HG02840 (cell line): Measurements from ENCODE around the gene ADAMTS18.
"Not testable (repeated sequence)": the region's sequence is repeated elsewhere in the genome, so short reads cannot be mapped to it uniquely, and the experiment has no call there.

ENCODE experiments used
- ATAC-seq: cut with Tn5 transposase; IDR thresholded peaks from one replicate; pipeline ENCODE4 v1.9.1; 2021; ENCODE audit warnings: mild to moderate bottlenecking, moderate library complexity, moderate number of reproducible peaks; ENCODE audit not compliant: unreplicated experiment, low FRiP score

The ADAMTS18 gene

DNA sequence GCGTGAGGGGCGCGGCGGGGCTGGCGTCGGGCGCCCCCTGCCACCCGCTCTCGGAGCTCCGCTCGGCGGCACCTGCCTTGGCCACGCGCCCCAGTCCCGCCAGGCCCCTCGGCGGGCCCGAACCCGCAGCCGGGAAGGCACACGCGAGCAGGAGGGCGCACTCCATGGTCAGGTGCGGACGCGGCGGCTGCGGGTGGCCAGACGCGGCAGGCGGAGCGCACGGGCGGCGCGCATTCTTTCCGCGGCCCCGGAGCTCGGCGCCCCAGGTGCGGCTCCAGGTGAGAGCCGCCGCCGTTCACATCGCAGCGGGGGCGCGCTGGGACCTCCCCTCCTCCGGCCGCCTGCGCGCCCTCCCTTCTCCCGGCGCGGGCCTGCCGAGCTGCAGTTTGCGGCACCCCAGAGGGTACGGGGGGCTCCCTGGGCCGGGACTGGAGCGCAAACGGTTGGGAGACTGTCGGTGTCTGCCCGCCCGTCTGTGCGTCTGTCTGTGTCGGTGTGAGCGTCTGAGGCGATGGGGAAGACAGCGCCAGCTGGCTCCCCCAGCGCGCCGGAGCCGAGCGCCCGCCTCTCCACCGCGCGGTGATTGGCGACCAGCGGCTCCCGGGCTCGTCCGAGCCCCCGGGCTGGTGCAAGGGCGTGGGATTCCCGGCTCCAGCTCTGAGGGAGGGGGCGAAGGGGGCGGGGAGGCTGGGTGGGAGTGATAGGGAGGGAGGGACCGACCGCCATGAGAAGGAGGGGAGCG lies at the start of gene ADAMTS18:
ADAMTS18 (minus strand) TSS at position 505 of the 742 bp plus-strand sequence; CDS start at position 166, 339 bp downstream.
- ATAC-seq = no peak

- no peak for ATAC-seq
These were observed 46.0 kb upstream of the ADAMTS18 start for GRCh38 chr16:77480681-77481315.

DNA sequence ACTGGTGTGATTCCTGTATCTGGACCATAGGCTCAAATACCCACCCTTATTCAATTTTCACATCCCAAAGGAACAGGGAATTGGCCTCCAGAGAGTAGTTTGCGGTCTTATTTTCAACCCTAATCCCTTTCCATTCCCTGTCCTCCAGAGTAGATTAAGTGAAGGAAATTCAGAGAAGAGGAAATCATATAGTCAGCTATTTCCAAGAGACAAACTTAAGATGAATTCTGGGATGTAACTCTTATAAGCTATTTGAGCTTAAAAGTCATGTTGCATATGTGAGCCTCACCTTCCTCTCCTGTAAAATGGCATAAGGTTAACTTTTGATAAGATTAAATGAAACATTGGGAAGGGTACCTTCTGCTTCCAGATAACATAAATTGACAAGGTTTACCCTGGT lies 37.4 kb upstream of the ADAMTS18 start:
- ATAC-seq = no peak

DNA sequence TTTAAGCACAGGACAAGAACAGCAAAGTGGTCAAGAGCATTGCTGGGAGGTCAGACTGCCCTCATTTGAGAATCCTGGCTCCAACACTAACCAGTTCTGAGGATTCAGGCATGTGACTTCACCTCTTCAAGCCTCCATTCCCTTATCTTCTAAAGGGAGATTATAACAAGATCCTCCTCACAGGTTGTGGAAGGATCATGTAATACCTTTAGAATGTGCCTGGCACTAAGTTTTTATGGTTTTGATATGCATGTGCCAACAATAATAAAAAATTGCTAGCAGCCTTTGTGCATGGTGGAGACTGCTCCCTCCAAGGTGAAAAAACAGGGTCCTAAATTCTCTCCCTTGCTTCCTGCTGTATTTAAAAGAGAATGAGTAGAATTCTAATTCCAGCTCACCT lies 36.0 kb upstream of the ADAMTS18 start:
- ATAC-seq = no peak

DNA sequence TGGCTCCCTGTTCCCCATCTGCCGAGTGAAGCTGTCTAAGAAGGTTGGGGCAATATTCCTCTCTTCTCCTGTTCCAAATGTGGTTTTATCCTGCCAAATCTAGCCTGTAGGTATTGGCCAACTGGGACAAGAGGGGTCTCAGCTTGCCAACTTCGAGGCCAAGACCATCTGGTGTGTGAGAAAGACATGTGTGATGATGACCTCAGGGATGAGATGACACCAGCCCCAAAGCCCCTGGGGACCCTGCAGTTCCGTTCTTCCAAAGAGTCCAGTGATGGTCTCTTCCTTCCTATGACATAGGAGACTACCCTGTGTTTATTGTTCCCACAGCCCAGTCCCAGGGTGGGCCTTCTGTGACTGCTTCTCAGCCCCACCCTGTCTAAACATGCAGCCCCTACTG lies 34.8 kb upstream of the ADAMTS18 start:
- no peak for ATAC-seq

DNA sequence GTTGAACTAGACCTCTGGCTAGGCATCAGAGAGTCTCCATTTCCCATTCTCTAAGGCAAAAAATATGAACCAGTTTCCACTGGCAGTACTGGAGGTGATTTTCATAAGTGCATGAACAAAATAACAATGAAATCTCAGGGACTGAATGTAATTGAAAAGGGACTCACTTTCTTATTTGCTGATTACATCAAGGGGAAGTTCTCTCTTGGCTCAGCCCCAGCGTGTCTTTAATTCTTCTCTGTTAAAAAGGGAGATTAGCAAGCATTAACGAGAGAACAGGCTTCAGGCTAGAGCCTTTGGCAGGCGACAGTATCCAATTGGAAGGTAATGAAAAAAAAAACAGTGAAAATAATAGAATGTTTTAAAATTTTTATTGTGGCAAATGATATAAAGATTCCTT lies 34.0 kb upstream of the ADAMTS18 start:
- ATAC-seq = no peak

GRCh38 chr16:77467821-77468335 lies 33.0 kb upstream of the ADAMTS18 start:
- ATAC-seq = no peak

DNA sequence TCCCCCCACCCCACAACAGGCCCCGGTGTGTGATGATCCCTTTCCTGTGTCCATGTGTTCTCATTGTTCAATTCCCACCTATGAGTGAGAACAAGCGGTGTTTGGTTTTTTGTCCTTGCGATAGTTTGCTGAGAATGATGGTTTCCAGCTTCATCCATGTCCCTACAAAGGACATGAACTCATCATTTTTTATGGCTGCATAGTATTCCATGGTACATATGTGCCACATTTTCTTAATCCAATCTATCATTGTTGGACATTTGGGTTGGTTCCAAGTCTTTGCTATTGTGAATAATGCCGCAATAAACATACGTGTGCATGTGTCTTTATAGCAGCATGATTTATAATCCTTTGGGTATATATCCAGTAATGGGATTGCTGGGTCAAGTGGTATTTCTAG lies 28.8 kb upstream of the ADAMTS18 start:
- ATAC-seq = not testable (repeated sequence)

DNA sequence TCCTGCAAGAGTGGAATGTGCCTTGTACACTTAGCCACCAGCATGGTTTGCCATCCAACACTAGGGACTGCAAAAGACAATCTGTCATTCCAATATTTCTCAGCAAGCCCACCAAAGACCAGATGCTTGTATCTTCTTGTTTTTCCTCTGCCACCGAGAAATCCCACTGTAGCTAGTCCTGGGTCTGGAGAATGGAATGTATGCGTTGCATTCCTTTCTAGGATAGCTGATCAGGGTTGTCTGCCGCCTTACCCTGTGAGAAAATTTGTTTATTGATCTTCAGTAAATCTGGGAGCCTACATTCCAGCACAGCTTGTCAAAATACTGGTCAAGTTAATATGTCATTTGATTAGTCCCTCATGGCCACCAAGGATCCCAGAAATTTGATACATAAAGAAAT lies 28.1 kb upstream of the ADAMTS18 start:
- no peak for ATAC-seq

DNA sequence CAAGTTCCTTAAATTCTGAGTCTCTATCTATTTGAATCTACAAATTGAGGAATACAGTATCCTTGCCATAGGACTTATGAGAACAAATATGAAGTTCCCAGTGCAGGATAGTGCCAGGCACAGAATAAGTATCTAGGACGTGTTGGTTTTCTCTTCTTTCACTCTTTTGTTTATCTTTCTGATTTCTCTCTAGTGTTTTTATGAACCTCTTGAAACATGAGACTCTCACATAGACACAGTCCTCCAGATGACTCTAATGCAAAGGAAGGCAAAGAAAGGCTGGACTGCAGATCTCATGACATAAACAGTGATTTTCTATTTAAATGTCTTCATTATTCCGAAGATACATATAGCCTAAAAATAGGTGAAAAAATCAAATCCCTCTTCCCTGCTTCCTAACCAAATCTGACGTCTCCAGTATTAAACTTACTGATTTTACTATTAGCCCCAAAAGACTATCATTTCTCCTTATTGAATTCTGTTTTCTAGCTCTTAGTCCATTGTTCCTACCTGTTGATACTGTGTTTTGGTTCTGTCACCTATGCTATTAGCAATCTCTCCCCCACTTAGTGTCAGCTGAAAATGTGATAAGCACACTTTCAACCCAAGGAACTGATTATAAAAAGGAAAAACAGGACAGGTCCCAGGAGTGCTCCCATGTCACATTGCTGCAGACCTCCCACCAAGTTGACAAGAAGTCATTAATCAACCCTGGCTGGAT lies 24.9 kb upstream of the ADAMTS18 start:
- no peak for ATAC-seq

- no peak for ATAC-seq
These were observed 22.2 kb upstream of the ADAMTS18 start for GRCh38 chr16:77457046-77457445.

DNA sequence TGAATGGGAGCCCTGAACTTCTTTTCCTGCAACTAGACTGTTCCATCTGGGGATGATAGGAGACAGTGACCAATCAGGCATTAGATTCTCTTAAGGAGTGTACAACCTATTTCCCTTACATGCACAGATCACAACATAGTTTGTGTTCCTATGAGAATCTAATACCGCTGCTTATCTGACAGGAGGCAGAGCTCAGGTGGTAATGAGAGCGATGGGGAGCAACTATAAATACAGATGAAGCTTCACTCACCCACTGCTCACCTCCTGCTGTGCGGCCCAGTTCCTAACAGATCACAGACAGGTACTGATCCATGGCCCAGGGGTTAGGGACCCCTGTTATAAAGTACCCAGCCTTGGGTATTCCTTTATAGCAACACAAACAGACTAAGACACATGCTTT lies 17.4 kb upstream of the ADAMTS18 start:
- ATAC-seq = no peak

- no peak for ATAC-seq
These were observed 16.1 kb upstream of the ADAMTS18 start for GRCh38 chr16:77450790-77451487.

DNA sequence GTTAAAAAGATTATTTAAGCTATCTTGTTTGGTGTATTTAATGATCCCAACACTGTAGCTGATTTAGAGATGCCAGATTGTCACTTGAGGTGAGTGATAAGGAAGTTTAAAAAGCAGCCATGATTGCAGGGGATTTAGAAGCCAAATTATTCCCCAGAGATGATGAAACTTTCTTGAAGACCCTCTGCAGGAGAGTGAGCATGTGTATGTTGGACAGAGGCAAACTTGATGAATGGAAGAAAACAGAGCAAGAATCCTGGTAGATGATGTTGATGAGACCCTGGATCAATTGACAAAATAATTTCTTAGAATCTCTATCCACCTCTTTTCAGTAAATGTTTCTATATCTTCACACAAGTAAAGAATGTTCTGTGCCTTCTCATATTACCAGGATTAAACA lies 14.4 kb upstream of the ADAMTS18 start:
- ATAC-seq = no peak

GRCh38 chr16:77445324-77445723 lies 10.5 kb upstream of the ADAMTS18 start:
- no peak for ATAC-seq

GRCh38 chr16:77444147-77444460 lies 9.3 kb upstream of the ADAMTS18 start:
- no peak for ATAC-seq

GRCh38 chr16:77443357-77444146 lies 8.7 kb upstream of the ADAMTS18 start:
- ATAC-seq = no peak

DNA sequence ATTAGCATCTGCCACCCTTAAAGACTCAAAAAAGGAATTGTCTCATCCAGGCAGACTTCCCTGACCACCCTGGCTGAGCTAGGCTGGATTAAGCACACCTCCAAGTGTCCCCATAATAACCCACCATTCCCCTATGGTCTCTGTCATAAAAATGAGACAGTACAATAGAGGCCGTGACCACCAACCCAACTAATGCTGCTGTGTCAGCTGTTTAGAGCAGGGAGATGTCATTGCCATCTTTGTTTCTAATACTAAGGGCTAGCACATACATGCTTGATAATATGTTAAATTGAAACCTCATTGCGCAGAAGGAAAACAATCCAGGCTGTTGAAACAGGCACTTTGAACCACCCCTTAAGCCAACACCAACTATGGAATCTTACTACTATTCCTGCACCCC lies 7.2 kb upstream of the ADAMTS18 start:
- ATAC-seq = no peak

GRCh38 chr16:77439106-77439505 lies 4.3 kb upstream of the ADAMTS18 start:
- no peak for ATAC-seq

GRCh38 chr16:77437859-77438258 lies 3.0 kb upstream of the ADAMTS18 start:
- no peak for ATAC-seq
